ENCODE data around the gene PDZK1IP1. TPM values are rescaled to one million over a fixed set of nuclear protein-coding genes. Genes with fewer than 3 reads are reported as not detected.

The PDZK1IP1 gene
- total and polyA plus RNA-seq, 4 donors, result 0.75 to 2.2 (median 0.98) TPM

GRCh38 chr1:47238935-47239592 lies 49.2 kb upstream of the PDZK1IP1 start:
- H3K4me1 ChIP-seq (ENCODE audit: control insufficient read depth in 4 of 4, insufficient read depth in 4 of 4, low read length in 3 of 4), result peaks cover 0 to 3% (median 0%) of the 10 kb centered on the region in 4 donors
- no peak overlapping the region for H3K9ac ChIP-seq (ENCODE audit: low read depth in 1 of 2, low read length in 2 of 2)
- peaks cover 0 to under 1% (median 0%) of the 10 kb centered on the region in 4 donors for H3K27me3 ChIP-seq (ENCODE audit: control insufficient read depth in 4 of 4, insufficient read depth in 4 of 4, low read length in 3 of 4)
- H3K36me3 ChIP-seq (ENCODE audit: control insufficient read depth in 4 of 4, insufficient read depth in 3 of 4, low read depth in 1 of 4, low read length in 3 of 4), result no peaks in the 10 kb centered on the region
- DNase-seq (ENCODE audit: low spot score), result no peak
- TF ChIP-seq TAF1 (conservative IDR thresholded peaks at IDR 0.05), result no peak
- TF ChIP-seq REST (IDR thresholded peaks at IDR 0.05), result no peak
- no peak for TF ChIP-seq ZBTB33 (IDR thresholded peaks at IDR 0.05)
- TF ChIP-seq RAD21 (IDR thresholded peaks at IDR 0.05), result no peak
- TF ChIP-seq MAX (IDR thresholded peaks at IDR 0.05), result no peak
- TF ChIP-seq JUND (IDR thresholded peaks at IDR 0.05), result no peak
- no peak for TF ChIP-seq GABPA (IDR thresholded peaks at IDR 0.05 in 1 of 2, conservative IDR thresholded peaks at IDR 0.05 in 1 of 2)
- no peak for TF ChIP-seq FOXA1 (IDR thresholded peaks at IDR 0.05)
- no peak for TF ChIP-seq NR2F2 (IDR thresholded peaks at IDR 0.05)
- no peak for TF ChIP-seq EGR1 (IDR thresholded peaks at IDR 0.05; ENCODE audit: low read depth in 2 of 2)
- no peak for TF ChIP-seq ATF3 (IDR thresholded peaks at IDR 0.05)
- TF ChIP-seq HNF4G (IDR thresholded peaks at IDR 0.05), result no peak
- no peak for TF ChIP-seq HNF4A (conservative IDR thresholded peaks at IDR 0.05)
- no peak for TF ChIP-seq RXRA (IDR thresholded peaks at IDR 0.05)
- TF ChIP-seq FOXA2 (IDR thresholded peaks at IDR 0.05), result no peak
- TF ChIP-seq YY1 (IDR thresholded peaks at IDR 0.05), result no peak
- no peak for TF ChIP-seq CTCF (IDR thresholded peaks at IDR 0.05; ENCODE audit: low read depth, low read length, missing input control)
- TF ChIP-seq SP1 (IDR thresholded peaks at IDR 0.05), result no peak
- no peak overlapping the region for H3K27ac ChIP-seq (ENCODE audit: low read depth in 1 of 2, low read length in 2 of 2)
- 66% methylated on average over 5 of the region's 5 CpGs for WGBS
- no peak overlapping the region for H3K4me3 ChIP-seq (ENCODE audit: low read depth in 1 of 3, low read length in 3 of 3)
- H3K9me3 ChIP-seq (ENCODE audit: control insufficient read depth in 4 of 4, low read length in 3 of 4), result no peaks in the 10 kb centered on the region
